Activated naive CD4-positive, alpha-beta T cell (primary cell): ENCODE measurements around the gene MAST1.
"Not testable (repeated sequence)": the region's sequence is repeated elsewhere in the genome, so short reads cannot be mapped to it uniquely, and the experiment has no call there.

Experiments
- DNase-seq, 4 experiments: peaks; one replicate each; lab custom pipeline; 2025; lab: John Stamatoyannopoulos, UW

Gene MAST1

GRCh38 chr19:12838182-12838885 is at the start of gene MAST1:
Gene MAST1, plus strand, starts transcription at chr19:12838515. Its CDS starts 58 bp downstream, at chr19:12838573.
- DNase-seq: peak in 1 of 4 experiments; percentile 37

- no peak for DNase-seq
These were observed 49.6 kb upstream of the MAST1 start for GRCh38 chr19:12788682-12789097.

- DNase-seq: peak in 1 of 4 experiments; percentile 41
These were observed 49.0 kb upstream of the MAST1 start for GRCh38 chr19:12789098-12789903.

- peak; percentile 38 to 80 (median 67) for DNase-seq
These were observed 48.3 kb upstream of the MAST1 start for GRCh38 chr19:12789904-12790619.

GRCh38 chr19:12790628-12791344 is 47.5 kb upstream of the MAST1 start:
- DNase-seq: no peak

- peak; percentile 88 to 98 (median 94) for DNase-seq
These were observed 46.8 kb upstream of the MAST1 start, which contains the start of gene JUNB for GRCh38 chr19:12791345-12792050. Gene JUNB, plus strand, starts transcription at chr19:12791486. Its CDS starts 286 bp downstream, at chr19:12791772.

- DNase-seq: peak; percentile 37 to 71 (median 56)
These were observed 46.1 kb upstream of the MAST1 start for GRCh38 chr19:12792051-12792852.

GRCh38 chr19:12792853-12793289 is 45.4 kb upstream of the MAST1 start:
- peak in 1 of 4 experiments; percentile 50 for DNase-seq

- peak; percentile 86 to 94 (median 90) for DNase-seq
These were observed 44.8 kb upstream of the MAST1 start for GRCh38 chr19:12793290-12794195.

- DNase-seq: no peak
These were observed 43.9 kb upstream of the MAST1 start for GRCh38 chr19:12794196-12794941.

- DNase-seq: no peak
These were observed 43.3 kb upstream of the MAST1 start for GRCh38 chr19:12794971-12795381.

- peak; percentile 22 to 62 (median 51) for DNase-seq
These were observed 41.9 kb upstream of the MAST1 start for GRCh38 chr19:12796146-12797071.

GRCh38 chr19:12797141-12797587 is 41.2 kb upstream of the MAST1 start:
- DNase-seq: no peak

GRCh38 chr19:12797607-12798006 is 40.7 kb upstream of the MAST1 start:
- DNase-seq: not testable (repeated sequence)

GRCh38 chr19:12799742-12800465 is 38.4 kb upstream of the MAST1 start:
- no peak for DNase-seq

- DNase-seq: no peak
These were observed 37.9 kb upstream of the MAST1 start for GRCh38 chr19:12800466-12800770.
